NCI-H187 treated with DMSO at 0.1 percent for 48 hours (cell line): ENCODE data around the gene ZNF717.
"Not testable (repeated sequence)": the region's sequence is repeated elsewhere in the genome, so short reads cannot be mapped to it uniquely, and the experiment has no call there.

ENCODE experiments used
- DNase-seq: peaks from one replicate; lab custom pipeline; 2025; lab: John Stamatoyannopoulos, UW

ZNF717 gene

DNA sequence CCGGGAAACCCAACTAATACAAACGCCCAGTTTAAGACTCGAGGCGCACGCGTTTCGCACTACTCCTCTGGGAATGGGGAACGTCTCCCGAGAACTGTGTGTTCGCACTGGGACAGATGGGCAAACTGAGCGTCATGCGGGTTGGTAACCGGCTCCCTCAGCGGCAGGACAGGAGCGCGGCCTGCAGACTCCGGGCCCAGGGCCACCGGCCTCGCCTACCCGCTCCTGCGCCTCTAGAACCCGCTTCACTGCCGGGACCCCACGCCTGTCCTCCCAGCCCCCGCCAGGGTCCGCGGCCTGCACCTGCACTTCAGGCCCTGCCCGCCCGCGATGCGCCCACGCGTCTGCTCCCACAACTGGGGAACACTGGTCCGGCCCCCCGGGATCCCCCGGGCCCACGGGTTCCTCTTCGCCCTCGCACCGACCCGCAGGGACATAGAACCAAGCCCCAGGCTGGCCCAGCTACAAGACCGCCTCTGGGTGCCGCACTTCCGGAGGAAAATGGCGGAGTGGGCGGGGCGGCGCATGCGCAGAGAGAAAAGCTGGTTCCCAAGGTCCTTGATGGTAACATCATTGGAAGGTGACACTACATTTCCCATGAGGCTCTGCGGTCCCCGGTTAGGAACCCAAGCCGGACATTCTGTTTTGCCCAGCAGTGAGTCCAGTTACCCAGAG, at the start of gene ZNF717:
Gene ZNF717, minus strand, starts transcription at position 469 of the 675 bp plus-strand sequence. CDS start 2,187 bp downstream, outside the sequence.
- DNase-seq, result not testable (repeated sequence)

DNA sequence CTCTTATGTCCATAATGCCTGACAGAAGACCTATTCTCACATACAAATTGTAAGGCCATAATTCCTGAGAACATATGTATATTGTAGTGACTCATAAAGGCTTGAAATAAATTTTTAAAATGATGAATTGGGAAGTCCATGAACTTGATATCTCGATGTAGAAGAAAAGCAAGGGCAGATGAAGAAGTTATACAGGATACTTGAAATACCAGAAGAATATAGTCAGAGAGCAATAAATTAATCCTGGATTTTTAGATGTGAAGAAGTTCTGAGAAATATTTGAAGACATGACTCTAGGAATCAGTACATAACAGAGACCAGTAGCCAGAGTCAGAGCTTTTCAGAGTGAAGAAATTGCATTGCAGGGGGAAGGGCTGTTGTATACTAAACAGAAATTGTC, 45.7 kb upstream of the ZNF717 start:
- DNase-seq, result not testable (repeated sequence)

DNA sequence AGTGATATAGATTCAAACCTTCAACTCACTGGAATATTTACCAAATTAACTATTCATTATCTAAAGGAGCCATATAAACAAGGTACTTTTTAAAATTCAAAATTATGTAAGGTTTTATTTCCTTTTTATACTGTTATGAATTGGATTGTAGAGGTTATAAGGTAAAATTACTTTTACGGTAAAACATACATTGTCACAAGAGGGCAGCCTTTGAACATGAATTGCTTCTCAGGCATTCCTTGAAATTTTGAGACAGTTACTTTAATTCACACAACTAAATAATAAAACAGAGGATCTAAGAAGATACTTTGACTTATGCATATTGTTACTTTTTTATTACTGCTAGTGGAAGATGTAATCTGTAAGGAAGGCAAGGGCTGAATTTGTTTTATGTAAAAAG, 32.7 kb upstream of the ZNF717 start:
- DNase-seq, result peak; percentile 0

DNA sequence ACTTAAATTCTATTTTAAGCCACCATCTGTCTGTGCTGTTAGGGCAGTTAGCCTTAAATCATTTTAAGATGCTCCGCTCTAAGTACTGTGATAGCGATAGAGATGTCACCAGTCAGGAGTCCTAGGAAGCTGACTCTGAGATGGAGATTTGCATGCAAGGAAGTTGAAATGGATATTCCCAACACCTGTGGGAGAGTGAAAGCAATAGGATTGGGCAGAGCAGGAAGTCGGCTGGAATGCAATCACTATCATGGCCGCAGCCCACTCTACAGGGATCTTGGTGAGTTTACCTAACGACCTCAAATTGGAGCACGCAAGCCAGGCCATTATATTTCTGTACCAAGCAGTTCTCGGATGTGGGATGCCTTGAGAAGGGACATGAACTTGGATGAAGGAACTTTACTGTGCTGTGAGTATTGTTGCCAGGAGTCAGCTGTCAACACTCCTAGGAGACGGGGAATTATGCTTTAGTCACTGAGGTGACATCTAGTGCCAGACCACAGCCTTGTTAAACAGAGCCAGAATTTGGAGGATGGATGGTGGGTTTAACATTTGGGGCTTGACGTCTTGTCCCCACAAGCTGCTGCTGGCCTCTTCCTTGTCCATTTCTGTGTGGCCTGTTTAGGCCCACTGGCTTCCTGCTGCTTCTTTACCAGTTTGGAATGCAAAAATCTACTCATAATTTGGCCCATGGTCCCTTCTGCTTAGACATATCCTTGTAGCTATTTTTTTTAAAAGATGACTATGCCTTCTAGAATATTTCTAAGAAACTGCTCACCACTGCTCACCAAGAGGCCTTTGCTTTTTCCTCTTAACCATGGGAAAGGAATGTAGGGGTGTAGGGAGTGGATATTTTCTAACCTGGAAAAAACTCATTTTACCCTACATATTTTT, 31.2 kb upstream of the ZNF717 start:
- not testable (repeated sequence) for DNase-seq

DNA sequence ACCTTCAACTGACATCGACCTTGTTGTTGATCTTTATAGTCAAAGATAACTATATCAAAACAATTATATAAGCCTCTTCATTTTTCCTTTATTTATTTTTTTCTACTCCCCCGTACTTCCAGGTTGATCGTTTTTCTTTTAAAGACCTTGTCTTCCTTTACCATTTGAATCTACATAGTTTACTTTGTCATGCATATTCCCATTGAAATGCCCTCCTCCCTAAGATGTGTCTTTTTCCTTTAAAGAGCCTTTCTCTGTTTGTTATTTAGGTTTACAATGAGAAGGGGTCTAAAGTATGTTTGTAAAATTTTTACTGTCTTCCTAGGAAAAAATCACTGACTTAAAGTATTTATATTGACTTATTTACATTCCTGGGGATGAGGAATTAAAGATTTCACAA, 29.4 kb upstream of the ZNF717 start:
- DNase-seq, result no peak

DNA sequence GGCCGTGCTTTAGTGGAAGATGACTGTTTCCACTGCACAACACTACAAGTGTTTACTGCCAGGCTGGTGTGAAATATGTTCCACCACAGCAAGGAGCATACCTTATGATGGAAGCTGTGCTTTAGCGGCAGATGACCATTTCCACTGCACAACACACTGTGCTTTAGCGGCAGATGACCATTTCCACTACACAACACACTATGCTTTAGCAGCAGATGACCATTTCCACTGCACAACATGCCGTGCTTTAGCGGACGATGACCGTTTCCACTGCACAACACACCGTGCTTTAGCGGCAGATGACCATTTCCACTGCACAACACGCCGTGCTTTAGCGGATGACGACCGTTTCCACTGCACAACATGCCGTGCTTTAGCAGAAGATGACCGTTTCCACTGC, 2.8 kb downstream of the ZNF717 start:
- no peak for DNase-seq

DNA sequence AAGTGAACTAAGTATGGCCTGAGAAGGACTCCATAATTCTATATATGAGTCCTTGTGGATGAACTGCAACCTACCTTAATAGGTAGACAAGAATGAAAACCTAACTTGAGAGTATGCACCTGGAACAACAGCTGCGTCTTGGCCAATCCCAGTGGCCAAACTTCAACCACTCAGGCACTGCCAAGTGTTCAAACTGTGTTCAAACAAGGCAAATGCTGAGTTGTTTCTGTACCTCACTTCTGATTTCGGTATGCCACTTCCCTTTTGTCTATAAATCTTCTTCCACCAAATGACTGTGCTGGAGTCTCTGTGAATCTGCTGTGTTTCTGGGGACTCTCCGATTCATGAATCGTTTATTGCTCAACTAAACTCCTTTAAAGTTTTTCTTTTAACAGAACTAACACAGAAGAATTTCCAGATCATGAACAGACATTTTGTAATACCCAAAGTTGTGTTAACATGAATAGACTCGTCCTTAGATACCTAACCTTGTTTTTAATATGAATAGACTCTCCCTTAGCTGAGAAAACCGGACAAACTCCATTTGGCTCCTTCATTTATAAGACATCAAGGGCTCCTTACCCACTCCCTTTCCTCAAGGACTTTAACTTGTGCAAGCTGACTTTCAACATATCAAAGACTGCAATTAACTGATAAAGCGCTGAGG, 4.1 kb downstream of the ZNF717 start:
- DNase-seq, result no peak

DNA sequence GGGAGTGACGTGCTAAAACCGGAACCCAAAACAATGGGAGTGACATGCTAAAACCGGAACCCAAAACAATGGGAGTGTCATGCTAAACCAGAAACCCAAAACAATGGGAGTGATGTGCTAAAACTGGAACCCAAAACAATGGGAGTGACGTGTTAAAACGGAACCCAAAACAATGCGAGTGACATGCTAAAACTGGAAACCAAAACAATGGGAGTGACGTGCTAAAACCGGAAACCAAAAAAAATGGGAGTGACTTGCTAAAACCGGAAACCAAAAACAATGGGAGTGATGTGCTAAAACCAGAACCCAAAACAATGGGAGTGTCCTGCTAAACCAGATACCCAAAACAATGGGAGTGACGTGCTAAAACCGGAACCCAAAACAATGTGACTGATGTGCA, 7.6 kb downstream of the ZNF717 start:
- DNase-seq, result not testable (repeated sequence)

DNA sequence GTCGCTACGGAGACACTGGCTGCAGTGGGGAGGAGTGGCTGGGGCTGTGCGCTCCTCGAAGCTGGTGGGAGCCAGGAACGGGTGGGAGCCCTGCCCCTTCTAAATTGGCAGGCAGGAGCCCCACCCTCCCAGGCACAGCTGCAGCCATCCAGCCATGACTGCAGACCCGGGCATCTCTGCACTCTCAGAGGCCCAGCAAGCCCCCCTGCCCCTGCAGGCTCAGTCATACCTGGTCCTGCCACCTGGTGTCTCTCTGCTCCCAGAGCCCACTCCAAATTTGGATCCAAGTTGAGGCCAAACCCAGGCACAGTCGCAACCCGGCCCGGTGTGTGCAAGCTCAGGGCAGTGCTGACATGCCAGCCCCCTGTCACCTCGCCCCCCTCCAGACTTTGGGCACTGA, 13.7 kb downstream of the ZNF717 start:
- not testable (repeated sequence) for DNase-seq

DNA sequence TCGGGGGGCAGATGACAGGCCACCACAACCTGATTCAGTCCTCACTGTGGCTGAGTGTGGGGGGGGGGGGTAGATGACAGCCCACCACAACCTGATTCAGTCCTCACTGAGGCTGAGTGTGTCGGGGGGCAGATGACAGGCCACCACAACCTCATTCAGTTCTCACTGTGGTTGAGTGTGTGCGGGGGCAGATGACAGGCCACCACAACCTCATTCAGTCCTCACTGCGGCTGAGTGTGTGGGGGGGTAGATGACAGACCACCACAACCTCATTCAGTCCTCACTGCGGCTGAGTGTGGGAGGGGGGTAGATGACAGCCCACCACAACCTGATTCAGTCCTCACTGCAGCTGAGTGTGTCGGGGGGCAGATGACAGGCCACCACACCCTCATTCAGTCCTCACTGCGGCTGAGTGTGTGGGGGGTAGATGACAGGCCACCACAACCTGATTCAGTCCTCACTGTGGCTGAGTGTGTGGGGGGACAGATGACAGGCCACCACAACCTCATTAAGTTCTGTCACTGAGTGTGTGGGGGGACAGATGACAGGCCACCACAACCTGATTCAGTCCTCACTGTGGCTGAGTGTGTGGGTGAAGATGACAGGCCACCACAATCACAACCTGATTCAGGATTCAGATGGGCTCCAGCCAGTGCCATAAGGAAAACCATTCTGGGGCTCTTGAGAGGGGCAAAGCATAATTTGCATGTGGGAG, 16.9 kb downstream of the ZNF717 start:
- DNase-seq, result no peak

DNA sequence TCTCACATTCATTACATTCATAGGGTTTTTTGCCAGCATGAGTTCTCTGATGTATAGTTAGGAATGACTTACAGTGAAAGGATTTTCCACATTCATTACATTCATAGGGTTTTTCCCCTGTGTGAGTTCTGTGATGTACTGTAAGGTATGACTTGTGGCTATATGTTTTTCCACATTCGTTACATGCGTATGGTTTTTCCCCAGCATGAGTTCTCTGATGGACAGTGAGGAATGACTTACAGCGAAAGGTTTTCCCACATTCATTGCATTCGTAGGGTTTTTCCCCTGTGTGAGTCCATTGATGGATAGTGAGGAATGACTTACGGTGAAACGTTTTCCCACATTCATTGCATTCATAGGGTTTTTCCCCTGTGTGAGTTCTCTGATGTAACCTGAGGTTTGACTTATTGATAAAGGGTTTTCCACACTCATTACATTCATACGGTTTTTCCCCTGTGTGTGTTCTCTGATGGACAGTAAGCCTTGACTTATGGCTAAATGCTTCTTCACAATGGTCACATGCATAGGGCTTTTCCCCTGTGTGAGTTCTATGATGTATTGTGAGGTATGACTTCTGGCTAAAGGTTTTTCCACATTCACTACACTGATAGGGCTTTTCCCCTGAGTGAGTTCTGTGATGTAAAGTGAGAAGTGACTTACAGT, 47.4 kb downstream of the ZNF717 start:
- DNase-seq, result no peak

DNA sequence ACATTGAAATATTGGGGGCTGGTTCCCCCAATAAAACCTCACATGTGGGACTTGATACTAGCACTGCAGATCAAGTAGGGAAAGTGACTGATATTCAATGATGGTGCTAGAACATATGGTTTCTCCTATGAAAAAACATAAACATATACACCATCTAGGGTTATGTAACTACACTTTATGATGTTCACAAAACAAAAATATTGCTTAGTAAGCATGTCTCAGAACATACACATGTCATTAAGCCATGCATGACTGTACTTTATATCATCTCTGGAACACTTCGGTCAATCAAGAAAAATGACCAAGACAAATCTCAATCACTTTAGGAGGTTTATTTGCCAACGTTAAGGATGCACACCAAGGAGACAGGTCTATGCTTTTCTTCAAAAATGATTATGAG, 57.4 kb downstream of the ZNF717 start:
- DNase-seq, result no peak

DNA sequence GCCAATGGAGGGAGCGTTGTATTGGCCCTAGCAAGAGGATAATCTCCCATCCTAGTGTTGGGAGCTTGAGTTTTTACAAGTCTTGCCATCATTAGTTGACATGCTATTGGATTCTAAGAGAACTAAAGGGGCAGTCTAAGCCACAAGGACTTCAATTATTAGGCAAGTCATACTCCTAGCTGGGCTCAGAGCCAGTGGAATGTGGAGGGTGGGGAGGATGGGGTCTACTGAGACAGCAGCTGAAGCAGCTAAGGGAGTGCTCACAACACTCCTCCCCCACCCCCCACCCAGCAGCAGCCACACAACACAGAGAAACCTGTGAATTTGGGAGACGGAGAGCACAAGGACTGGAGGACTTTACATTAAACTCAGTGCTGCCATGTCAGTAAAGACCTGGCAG, 93.3 kb downstream of the ZNF717 start:
- DNase-seq, result no peak

DNA sequence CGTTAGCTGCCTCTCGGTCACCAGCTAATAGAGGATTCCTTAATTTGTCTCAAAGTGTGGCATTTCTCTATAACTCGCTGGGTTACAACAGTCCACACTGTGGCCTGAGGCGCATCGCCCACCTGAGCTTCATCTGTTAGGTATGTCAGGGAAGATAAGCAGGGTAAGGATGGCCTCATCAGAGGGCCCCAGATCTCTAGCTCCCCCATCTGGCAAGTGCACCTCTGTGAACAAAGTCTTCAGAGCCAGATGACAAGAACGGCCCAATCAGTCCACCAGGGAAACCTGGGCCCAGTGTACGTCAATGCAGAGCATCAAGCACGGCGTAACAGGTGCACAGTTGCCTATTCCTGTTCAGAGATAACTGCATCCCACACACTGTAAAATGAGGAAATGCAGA, 98.0 kb downstream of the ZNF717 start:
- DNase-seq, result no peak
